Upper lobe of left lung (tissue), 6 donors: ENCODE results near the gene SMC6. TPM values are rescaled to one million over a fixed set of nuclear protein-coding genes. Genes with fewer than 3 reads are reported as not detected.
A peak's percentile ranks its signal among the peaks of the same experiment; 100 is the strongest.

ENCODE experiments used
- ATAC-seq, 2 donors: fragments of 200-7000 bp; cut with Tn5 transposase; one replicate each; pipeline ENCODE4 v1.9.1; 2022; ENCODE audit warnings: mild to moderate bottlenecking in 2 of 2, moderate library complexity in 2 of 2; ENCODE audit not compliant: low FRiP score in 2 of 2
- DNase-seq, 2 donors: peaks; one replicate each; pipeline ENCODE4 v3.0.0-alpha.2; 2019 to 2020
- H3K27ac ChIP-seq, 4 donors: fragments of 200-600 bp; sonication (generic); one replicate each; pipeline ENCODE4 v1.5.1; 2016 to 2019
- H3K27me3 ChIP-seq, 4 donors: fragments of 200-600 bp; sonication (generic); one replicate each; pipeline ENCODE4 v1.5.1; 2017 to 2019
- H3K36me3 ChIP-seq, 4 donors: fragments of 200-600 bp; sonication (generic); one replicate each; pipeline ENCODE4 v1.5.1; 2016 to 2019
- H3K4me1 ChIP-seq, 4 donors: fragments of 200-600 bp; sonication (generic); one replicate each; pipeline ENCODE4 v1.5.1; 2018 to 2019
- H3K4me3 ChIP-seq, 4 donors: fragments of 200-600 bp; sonication (generic); one replicate each; pipeline ENCODE4 v1.5.1; 2017 to 2019; ENCODE audit warnings: mild to moderate bottlenecking in 2 of 4, moderate library complexity in 1 of 4
- H3K9me3 ChIP-seq, 4 donors: fragments of 200-600 bp; sonication (generic); one replicate each; pipeline ENCODE4 v1.5.1; 2018 to 2019
- EP300 ChIP-seq, 4 donors: sonication (generic); formaldehyde crosslinking; IDR thresholded peaks; one replicate each; pipeline ENCODE4 v1.5.1; 2017; ENCODE audit warnings: antibody characterized with exemption in 4 of 4, control low read depth in 2 of 4
- POLR2A ChIP-seq, 4 donors: fragments of 450-650 bp; IDR thresholded peaks; one replicate each; pipeline ENCODE4 v1.5.1; 2016 to 2017; ENCODE audit warnings: antibody characterized with exemption in 4 of 4, mild to moderate bottlenecking in 2 of 4
- POLR2AphosphoS5 ChIP-seq, 2 donors: sonication (generic); formaldehyde crosslinking; IDR thresholded peaks; one replicate each; pipeline ENCODE4 v1.5.1; 2017; ENCODE audit warnings: antibody characterized with exemption in 2 of 2
- WGBS, 2 donors: methylation state at CpG; one replicate each; pipeline ENCODE4 v1.1.5; 2017 to 2018; 5-methylcytosine and 5-hydroxymethylcytosine counted together
- total RNA-seq, 6 donors: library from RNA; depleted of rRNA in 4 of 6; stranded (reverse); fragments of >200 nt in 4 of 6; gene quantifications; one replicate each; pipeline versions ENCODE4 v1.1.0 to v1.2.1, GENCODE V29; 2016 to 2021
- TF ChIP-seq, protein P1 (sequence below), 6 experiments: fragments of 450-650 bp in 4 of 6; fragments of 200-600 bp in 2 of 6; sonication (generic) in 2 of 6; IDR thresholded peaks; one replicate each; pipeline ENCODE4 v1.5.1; 2016 to 2019; ENCODE audit warnings: antibody characterized with exemption in 6 of 6
- donor health status: DM: no; HTN: no; CAD: no; lungs with moderate emphysema.
- donor health status: DM: no; HTN: yes; CAD: no; lungs with severe emphysema.

The SMC6 gene
- total RNA-seq, 6 donors from 2014 or later, result 5.8 to 30.8 (median 13.6) TPM

DNA sequence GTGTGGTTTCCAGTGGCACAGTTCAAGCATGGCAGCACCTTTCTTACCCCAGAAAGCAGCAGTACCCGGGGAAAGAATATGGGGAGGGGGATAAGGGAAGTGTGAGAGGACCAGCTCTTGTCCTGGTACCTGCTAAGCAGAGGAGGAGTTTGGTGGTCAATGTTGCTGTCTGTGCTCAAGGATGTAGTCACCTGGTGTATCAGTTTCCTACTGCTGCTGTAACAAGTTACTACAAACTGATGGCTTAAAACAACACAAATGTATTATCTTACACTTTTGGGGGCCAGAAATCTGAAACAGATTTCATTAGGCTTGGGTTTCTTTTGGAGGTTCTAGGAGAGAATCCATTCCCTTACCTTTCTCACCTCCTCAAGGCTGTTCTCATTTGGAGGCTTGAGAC is 135.7 kb downstream of the SMC6 start:
- no peaks in the 10 kb centered on the region for H3K4me1 ChIP-seq
- H3K36me3 ChIP-seq, result no peaks in the 10 kb centered on the region
- 31 to 76% methylated on average over 1 of the region's 1 CpG for WGBS, 2 donors
- DNase-seq (no peak), ATAC-seq (no peak)
- no peaks in the 10 kb centered on the region for H3K27me3 ChIP-seq
- no peak overlapping the region for H3K27ac ChIP-seq
- no peak overlapping the region for H3K4me3 ChIP-seq
- TF ChIP-seq, protein P1, sequence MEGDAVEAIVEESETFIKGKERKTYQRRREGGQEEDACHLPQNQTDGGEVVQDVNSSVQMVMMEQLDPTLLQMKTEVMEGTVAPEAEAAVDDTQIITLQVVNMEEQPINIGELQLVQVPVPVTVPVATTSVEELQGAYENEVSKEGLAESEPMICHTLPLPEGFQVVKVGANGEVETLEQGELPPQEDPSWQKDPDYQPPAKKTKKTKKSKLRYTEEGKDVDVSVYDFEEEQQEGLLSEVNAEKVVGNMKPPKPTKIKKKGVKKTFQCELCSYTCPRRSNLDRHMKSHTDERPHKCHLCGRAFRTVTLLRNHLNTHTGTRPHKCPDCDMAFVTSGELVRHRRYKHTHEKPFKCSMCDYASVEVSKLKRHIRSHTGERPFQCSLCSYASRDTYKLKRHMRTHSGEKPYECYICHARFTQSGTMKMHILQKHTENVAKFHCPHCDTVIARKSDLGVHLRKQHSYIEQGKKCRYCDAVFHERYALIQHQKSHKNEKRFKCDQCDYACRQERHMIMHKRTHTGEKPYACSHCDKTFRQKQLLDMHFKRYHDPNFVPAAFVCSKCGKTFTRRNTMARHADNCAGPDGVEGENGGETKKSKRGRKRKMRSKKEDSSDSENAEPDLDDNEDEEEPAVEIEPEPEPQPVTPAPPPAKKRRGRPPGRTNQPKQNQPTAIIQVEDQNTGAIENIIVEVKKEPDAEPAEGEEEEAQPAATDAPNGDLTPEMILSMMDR (IDR thresholded peaks at IDR 0.05), result no peak
- TF ChIP-seq EP300 (IDR thresholded peaks at IDR 0.05) (no peak), POLR2A (IDR thresholded peaks at IDR 0.05) (no peak), POLR2AphosphoS5 (IDR thresholded peaks at IDR 0.05) (no peak)
- no peaks in the 10 kb centered on the region for H3K9me3 ChIP-seq

DNA sequence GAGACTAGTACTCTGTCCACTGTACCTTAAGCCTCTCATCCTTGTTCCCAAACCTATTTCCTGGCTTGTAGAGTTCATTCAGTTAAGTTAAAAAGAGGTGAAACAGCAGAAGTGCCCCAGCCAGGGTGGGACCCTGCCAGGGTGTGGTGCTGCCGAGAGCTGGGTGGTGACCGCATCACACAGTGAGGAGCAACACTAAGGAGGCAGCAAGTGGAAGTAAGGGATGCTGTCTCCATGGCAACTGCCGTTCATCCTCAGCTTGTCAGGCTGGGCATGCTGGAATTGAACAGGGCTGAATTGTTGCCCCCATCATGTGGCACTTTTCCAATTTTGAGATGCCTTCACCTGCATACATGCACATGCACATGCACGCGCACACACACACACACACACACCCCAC is 136.1 kb downstream of the SMC6 start:
- 73 to 95% methylated on average over 5 of the region's 5 CpGs for WGBS, 2 donors
- Histone ChIP-seq H3K4me1 (no peaks in the 10 kb centered on the region), H3K9me3 (no peaks in the 10 kb centered on the region), H3K27me3 (no peaks in the 10 kb centered on the region), H3K27ac (no peak overlapping the region), H3K4me3 (no peak overlapping the region), H3K36me3 (no peaks in the 10 kb centered on the region)
- no peak for TF ChIP-seq POLR2AphosphoS5 (IDR thresholded peaks at IDR 0.05)
- no peak for TF ChIP-seq EP300 (IDR thresholded peaks at IDR 0.05)
- TF ChIP-seq, protein P1 (IDR thresholded peaks at IDR 0.05), result no peak
- no peak for TF ChIP-seq POLR2A (IDR thresholded peaks at IDR 0.05)
- no peak for ATAC-seq
- DNase-seq, result no peak

DNA sequence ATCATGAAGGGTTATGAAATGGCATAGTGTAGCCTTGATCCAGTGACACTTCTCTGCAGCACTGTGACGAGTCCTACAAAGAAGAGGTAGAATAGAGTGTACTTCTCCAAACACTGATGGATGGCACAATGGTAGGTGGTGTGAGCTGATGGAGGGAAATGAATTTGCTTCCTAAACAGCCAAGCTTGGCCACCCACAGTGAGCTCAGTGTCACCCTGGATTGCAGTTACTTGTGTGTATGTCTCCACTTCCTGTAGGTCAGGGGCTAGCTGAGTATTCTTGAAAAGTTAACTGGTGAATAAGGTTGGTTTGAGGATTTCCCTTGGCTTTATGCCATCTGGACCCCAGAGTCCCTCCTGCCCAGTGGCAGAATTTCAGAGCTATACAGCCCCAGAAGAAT is 137.2 kb downstream of the SMC6 start:
- ATAC-seq (no peak), DNase-seq (no peak)
- 84 to 91% methylated on average over 1 of the region's 1 CpG for WGBS, 2 donors
- H3K27ac ChIP-seq, result no peak overlapping the region
- H3K4me1 ChIP-seq, result no peaks in the 10 kb centered on the region
- H3K4me3 ChIP-seq, result no peak overlapping the region
- H3K27me3 ChIP-seq, result no peaks in the 10 kb centered on the region
- H3K36me3 ChIP-seq, result no peaks in the 10 kb centered on the region
- H3K9me3 ChIP-seq, result no peaks in the 10 kb centered on the region
- TF ChIP-seq POLR2AphosphoS5 (IDR thresholded peaks at IDR 0.05), result no peak
- TF ChIP-seq POLR2A (IDR thresholded peaks at IDR 0.05), result no peak
- TF ChIP-seq EP300 (IDR thresholded peaks at IDR 0.05), result no peak

DNA sequence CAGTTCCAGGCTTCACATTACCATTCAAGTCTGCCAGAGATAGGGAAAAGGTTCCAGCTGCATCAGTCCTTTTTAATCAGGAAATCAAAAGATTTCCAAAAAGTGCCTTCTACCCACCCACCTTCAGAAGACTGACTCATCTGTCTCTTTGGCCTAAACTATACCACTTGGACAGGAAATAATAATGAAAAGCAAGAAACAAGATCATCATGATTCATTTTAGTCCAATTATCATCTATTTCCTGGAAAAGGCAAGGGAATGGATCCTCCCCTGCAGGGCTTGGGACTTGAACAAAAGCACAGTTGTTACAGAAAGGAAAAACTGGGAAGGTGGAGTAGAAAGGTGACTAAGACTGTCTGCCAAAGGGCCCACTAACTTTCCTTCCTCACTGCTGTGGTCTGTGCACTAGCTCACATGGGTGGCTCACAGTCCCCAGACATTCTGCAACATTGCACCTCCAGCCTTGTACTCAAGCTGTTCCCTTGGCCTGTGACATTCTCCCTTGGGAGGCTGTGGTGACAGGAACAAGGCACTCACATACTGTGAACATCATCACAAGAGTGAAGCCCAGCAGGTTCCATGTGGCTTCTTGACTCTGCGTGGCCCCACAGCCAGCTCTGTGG is 137.8 kb downstream of the SMC6 start:
- ATAC-seq, result peak in 1 of 2 donors; percentile 62
- H3K4me3 ChIP-seq, result no peak overlapping the region
- H3K9me3 ChIP-seq, result no peaks in the 10 kb centered on the region
- H3K4me1 ChIP-seq, result no peaks in the 10 kb centered on the region
- H3K27ac ChIP-seq, result no peak overlapping the region
- no peaks in the 10 kb centered on the region for H3K36me3 ChIP-seq
- no peaks in the 10 kb centered on the region for H3K27me3 ChIP-seq
- TF ChIP-seq POLR2AphosphoS5 (IDR thresholded peaks at IDR 0.05), result peak in 1 of 2 donors; percentile 26
- TF ChIP-seq, protein P1 (IDR thresholded peaks at IDR 0.05), result no peak
- WGBS, 2 donors, result 77 to 100% methylated on average over 1 of the region's 1 CpG
- no peak for DNase-seq

DNA sequence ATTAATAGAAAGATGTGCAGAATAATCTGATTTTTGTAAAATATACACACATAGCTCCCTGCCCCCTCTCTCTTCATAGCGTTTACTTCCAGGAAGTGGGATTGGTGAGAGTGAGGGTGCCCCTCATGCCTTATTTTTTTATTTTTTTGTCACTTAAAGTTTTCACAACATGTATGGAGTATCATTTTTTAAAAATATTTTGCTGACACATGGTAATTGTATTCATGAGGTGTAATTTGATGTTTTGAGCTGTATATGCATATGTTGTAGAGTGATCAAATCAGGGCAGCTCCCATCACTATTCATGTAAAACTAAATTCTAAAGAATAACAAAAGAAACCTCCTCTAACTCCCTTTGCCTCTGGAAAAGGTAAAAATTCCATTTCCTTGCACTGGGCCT is 138.5 kb downstream of the SMC6 start:
- no peaks in the 10 kb centered on the region for H3K27me3 ChIP-seq
- no peak overlapping the region for H3K4me3 ChIP-seq
- 61 to 64% methylated on average over 1 of the region's 1 CpG for WGBS, 2 donors
- no peaks in the 10 kb centered on the region for H3K36me3 ChIP-seq
- H3K27ac ChIP-seq, result no peak overlapping the region
- TF ChIP-seq POLR2A (IDR thresholded peaks at IDR 0.05) (no peak), POLR2AphosphoS5 (IDR thresholded peaks at IDR 0.05) (no peak), EP300 (IDR thresholded peaks at IDR 0.05) (no peak)
- TF ChIP-seq, protein P1 (IDR thresholded peaks at IDR 0.05), result no peak
- H3K9me3 ChIP-seq, result no peaks in the 10 kb centered on the region
- DNase-seq, result no peak
- no peaks in the 10 kb centered on the region for H3K4me1 ChIP-seq
- ATAC-seq, result no peak
